ENCODE data around the gene TRPV5. TPM values are rescaled to one million over a fixed set of nuclear protein-coding genes. Genes with fewer than 3 reads are reported as not detected.

TRPV5 gene
- total and polyA plus RNA-seq, 2 of the 4 experiments (the other 2 are of a cell fraction): not detected

GRCh38 chr7:142862786-142863400 lies 70.7 kb downstream of the TRPV5 start:
- TF ChIP-seq NFE2L2 (IDR thresholded peaks at IDR 0.05; ENCODE audit: low read depth, low read length) (no peak), FOS (IDR thresholded peaks at IDR 0.05; ENCODE audit: low read depth, low read length) (no peak), MXI1 (IDR thresholded peaks at IDR 0.05; ENCODE audit: borderline replicate concordance, low read depth, low read length) (no peak), BHLHE40 (IDR thresholded peaks at IDR 0.05; ENCODE audit: low read depth, low read length) (no peak), RCOR1 (IDR thresholded peaks at IDR 0.05; ENCODE audit: insufficient replicate concordance, low read length) (no peak), RAD21 (IDR thresholded peaks at IDR 0.05; ENCODE audit: low read length) (no peak), MAFK (IDR thresholded peaks at IDR 0.05; ENCODE audit: low read depth, low read length) (no peak), CEBPB (IDR thresholded peaks at IDR 0.05; ENCODE audit: low read depth, low read length) (no peak), MAZ (IDR thresholded peaks at IDR 0.05; ENCODE audit: borderline replicate concordance, low read depth, low read length) (no peak), POLR2A (IDR thresholded peaks at IDR 0.05; ENCODE audit: low read depth, low read length) (no peak), RFX5 (IDR thresholded peaks at IDR 0.05; ENCODE audit: low read depth, low read length) (no peak), CHD1 (IDR thresholded peaks at IDR 0.05; ENCODE audit: low read depth, low read length) (no peak), SMC3 (IDR thresholded peaks at IDR 0.05; ENCODE audit: low read depth, low read length) (no peak), CTCF (conservative IDR thresholded peaks at IDR 0.05; ENCODE audit: low read depth, low read length) (no peak)
- TF ChIP-seq, protein P1, sequence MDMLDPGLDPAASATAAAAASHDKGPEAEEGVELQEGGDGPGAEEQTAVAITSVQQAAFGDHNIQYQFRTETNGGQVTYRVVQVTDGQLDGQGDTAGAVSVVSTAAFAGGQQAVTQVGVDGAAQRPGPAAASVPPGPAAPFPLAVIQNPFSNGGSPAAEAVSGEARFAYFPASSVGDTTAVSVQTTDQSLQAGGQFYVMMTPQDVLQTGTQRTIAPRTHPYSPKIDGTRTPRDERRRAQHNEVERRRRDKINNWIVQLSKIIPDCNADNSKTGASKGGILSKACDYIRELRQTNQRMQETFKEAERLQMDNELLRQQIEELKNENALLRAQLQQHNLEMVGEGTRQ (IDR thresholded peaks at IDR 0.05; ENCODE audit: low read depth, low read length): no peak
- TF ChIP-seq, protein P2, sequence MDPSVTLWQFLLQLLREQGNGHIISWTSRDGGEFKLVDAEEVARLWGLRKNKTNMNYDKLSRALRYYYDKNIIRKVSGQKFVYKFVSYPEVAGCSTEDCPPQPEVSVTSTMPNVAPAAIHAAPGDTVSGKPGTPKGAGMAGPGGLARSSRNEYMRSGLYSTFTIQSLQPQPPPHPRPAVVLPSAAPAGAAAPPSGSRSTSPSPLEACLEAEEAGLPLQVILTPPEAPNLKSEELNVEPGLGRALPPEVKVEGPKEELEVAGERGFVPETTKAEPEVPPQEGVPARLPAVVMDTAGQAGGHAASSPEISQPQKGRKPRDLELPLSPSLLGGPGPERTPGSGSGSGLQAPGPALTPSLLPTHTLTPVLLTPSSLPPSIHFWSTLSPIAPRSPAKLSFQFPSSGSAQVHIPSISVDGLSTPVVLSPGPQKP (IDR thresholded peaks at IDR 0.05; ENCODE audit: borderline replicate concordance, low read depth, low read length): no peak
- Histone ChIP-seq H3K36me3 (ENCODE audit: control insufficient read depth, insufficient read depth, low read length) (no peaks in the 10 kb centered on the region), H3K9me1 (ENCODE audit: insufficient read depth, low read length) (no peaks in the 10 kb centered on the region), H3K4ac (ENCODE audit: low read depth, low read length) (no peak overlapping the region), H4K8ac (ENCODE audit: low read depth in 2 of 2, low read length in 2 of 2) (no peak overlapping the region), H3K9me3 (ENCODE audit: control insufficient read depth, insufficient read depth, low read length) (no peaks in the 10 kb centered on the region), H3K27me3 (ENCODE audit: control insufficient read depth, insufficient read depth, low read length) (peaks cover 1% of the 10 kb centered on the region; the same call in 1 of the 2 replicates), H3K27ac (ENCODE audit: insufficient read depth, low read length) (no peak overlapping the region), H2BK5ac (ENCODE audit: low read depth, low read length, poor library complexity, severe bottlenecking) (no peak overlapping the region), H2AK9ac (replicated peaks; ENCODE audit: low read depth, low read length, poor library complexity) (no peak overlapping the region), H3K9ac (ENCODE audit: low read depth, low read length) (no peak overlapping the region), H3K18ac (ENCODE audit: low read depth, low read length) (no peak overlapping the region), H3K4me1 (ENCODE audit: control insufficient read depth, insufficient read depth, low read length) (no peaks in the 10 kb centered on the region), H4K5ac (ENCODE audit: low read depth, low read length) (no peak overlapping the region), H3K4me2 (ENCODE audit: low read depth, low read length) (no peak overlapping the region), H3K23ac (ENCODE audit: low read depth, low read length) (no peak overlapping the region), H3K56ac (ENCODE audit: extremely low read depth, insufficient read depth, low read length) (no peak overlapping the region), H4K91ac (ENCODE audit: insufficient read depth, low read depth, low read length) (no peak overlapping the region), H2BK120ac (ENCODE audit: low read depth, low read length) (no peak overlapping the region), H3K79me1 (ENCODE audit: low read depth in 1 of 2, low read length in 2 of 2) (no peaks in the 10 kb centered on the region), H2BK20ac (ENCODE audit: low read depth, low read length) (no peak overlapping the region), H2AFZ (replicated peaks; ENCODE audit: low read length, poor library complexity) (no peak overlapping the region), H3K14ac (replicated peaks; ENCODE audit: low read depth, low read length) (no peak overlapping the region), H2BK15ac (ENCODE audit: low read depth, low read length) (no peak overlapping the region), H4K20me1 (ENCODE audit: insufficient read depth, low read length) (no peaks in the 10 kb centered on the region), H3K4me3 (ENCODE audit: insufficient read depth, low read depth, low read length) (no peak overlapping the region), H2AK5ac (ENCODE audit: low read depth, low read length) (no peak overlapping the region)
- no peak for DNase-seq
- no CpG with 5 or more reads among the region's 7 CpGs for WGBS, 2 experiments (ENCODE audit: extremely low coverage in 2 of 2, insufficient read length in 1 of 2)
- intact Hi-C loops (cut with micrococcal nuclease): no loop called here
- CTCF ChIA-PET: no interaction called here
- POLR2A ChIA-PET (ENCODE audit: unreplicated experiment): no interaction called here
- ATAC-seq (ENCODE audit: low read depth): no peak
- in situ Hi-C loops (cut with MboI; ENCODE audit: low sequenced_read_pairs): no loop called here
- BruUV-seq (replicated peaks): no TSS peak
- dilution Hi-C loops (cut with HindIII; ENCODE audit: low sequenced_read_pairs, unreplicated experiment): no loop called here
